HepG2 (cell line): Measurements from ENCODE around the gene TPRN. TPM values are rescaled to one million over a fixed set of nuclear protein-coding genes. Genes with fewer than 3 reads are reported as not detected.
A peak's percentile ranks its signal among the peaks of the same experiment; 100 is the strongest.

ENCODE experiments used
- CEBPG ChIP-seq: IDR thresholded peaks from 2 replicates; pipeline ENCODE4 v1.6.1; 2016
- FOXK2 ChIP-seq: fragments of 450-650 bp; IDR thresholded peaks from 2 replicates; pipeline ENCODE4 v1.6.1; 2016
- GABPB1 ChIP-seq: IDR thresholded peaks from 2 replicates; pipeline ENCODE4 v1.6.1; 2016; ENCODE audit warnings: mild to moderate bottlenecking, missing genetic modification reagents, moderate library complexity, missing compliant biosample characterization
- ISX ChIP-seq: sonication (generic); formaldehyde crosslinking; conservative IDR thresholded peaks from 2 replicates; pipeline ENCODE4 v1.5.0; 2020; ENCODE audit warnings: missing genetic modification reagents
- MTA1 ChIP-seq: sonication (generic); formaldehyde crosslinking; IDR thresholded peaks from 2 replicates; pipeline ENCODE4 v1.4.0; 2020; ENCODE audit warnings: missing genetic modification reagents, mild to moderate bottlenecking, borderline replicate concordance
- NFE2 ChIP-seq: sonication (generic); formaldehyde crosslinking; IDR thresholded peaks from 2 replicates; pipeline ENCODE4 v1.4.0; 2020; ENCODE audit warnings: missing genetic modification reagents
- NR0B2 ChIP-seq: sonication (generic); formaldehyde crosslinking; IDR thresholded peaks from 2 replicates; pipeline ENCODE4 v1.4.0; 2020; ENCODE audit warnings: mild to moderate bottlenecking, missing genetic modification reagents
- POGK ChIP-seq: sonication (generic); formaldehyde crosslinking; conservative IDR thresholded peaks from 2 replicates; pipeline ENCODE4 v1.8.0; 2022; ENCODE audit warnings: mild to moderate bottlenecking, moderate library complexity, missing genetic modification reagents
- RNF2 ChIP-seq: fragments of 450-650 bp; conservative IDR thresholded peaks from 2 replicates; pipeline ENCODE4 v1.6.1; 2016; ENCODE audit warnings: low read depth
- SAP130 ChIP-seq: IDR thresholded peaks from 2 replicates; pipeline ENCODE4 v1.6.1; 2016; ENCODE audit warnings: low read depth
- TARDBP ChIP-seq: sonication (generic); formaldehyde crosslinking; IDR thresholded peaks from 2 replicates; pipeline ENCODE4 v1.8.0; 2022; ENCODE audit warnings: mild to moderate bottlenecking, missing genetic modification reagents
- TCF12 ChIP-seq, 2 experiments: fragments of 450-650 bp in 1 of 2; sonication (generic) in 1 of 2; formaldehyde crosslinking in 1 of 2; IDR thresholded peaks; 2 replicates each; pipeline versions ENCODE4 v1.6.1 to v1.8.0; 2017 to 2022; ENCODE audit warnings: antibody characterized with exemption in 1 of 2, mild to moderate bottlenecking in 1 of 2, missing genetic modification reagents in 1 of 2, moderate library complexity in 1 of 2
- THAP7 ChIP-seq: sonication (generic); formaldehyde crosslinking; IDR thresholded peaks from 2 replicates; pipeline ENCODE4 v1.8.1; 2023; ENCODE audit warnings: mild to moderate bottlenecking, missing genetic modification reagents
- ZNF253 ChIP-seq: sonication (generic); formaldehyde crosslinking; IDR thresholded peaks from 2 replicates; pipeline ENCODE4 v1.8.0; 2022; ENCODE audit warnings: mild to moderate bottlenecking, missing genetic modification reagents, borderline replicate concordance
- ZNF337 ChIP-seq: sonication (generic); formaldehyde crosslinking; IDR thresholded peaks from 2 replicates; pipeline ENCODE4 v1.5.1; 2020; ENCODE audit warnings: missing genetic modification reagents, low read depth, mild to moderate bottlenecking, borderline replicate concordance
- ZNF570 ChIP-seq: sonication (generic); formaldehyde crosslinking; IDR thresholded peaks from 2 replicates; pipeline ENCODE4 v1.4.0; 2020; ENCODE audit warnings: mild to moderate bottlenecking, missing genetic modification reagents, borderline replicate concordance
- ZNF607 ChIP-seq: sonication (generic); formaldehyde crosslinking; IDR thresholded peaks from 2 replicates; pipeline ENCODE4 v1.5.1; 2020; ENCODE audit warnings: missing genetic modification reagents, mild to moderate bottlenecking, borderline replicate concordance
- ZNF747 ChIP-seq: sonication (generic); formaldehyde crosslinking; IDR thresholded peaks from 2 replicates; pipeline ENCODE4 v1.8.1; 2023; ENCODE audit warnings: missing genetic modification reagents, mild to moderate bottlenecking, borderline replicate concordance
- ZNF83 ChIP-seq: sonication (generic); formaldehyde crosslinking; IDR thresholded peaks from 2 replicates; pipeline ENCODE4 v1.4.0; 2020; ENCODE audit warnings: missing genetic modification reagents, mild to moderate bottlenecking, borderline replicate concordance
- ZNF883 ChIP-seq: sonication (generic); formaldehyde crosslinking; IDR thresholded peaks from 2 replicates; pipeline ENCODE4 v1.5.1; 2020; ENCODE audit warnings: mild to moderate bottlenecking, missing genetic modification reagents; ENCODE audit errors: not compliant biosample characterization
- polyA plus RNA-seq, 8 experiments: library from polyadenylated mRNA; depleted of rRNA in 3 of 8; stranded (reverse) in 7 of 8; unstranded in 1 of 8; fragments of >200 nt; fragmentation: Illumina TruSeq in 4 of 8; extraction: Trizol in 4 of 8; gene quantifications; 2 replicates each; pipeline versions ENCODE4 v1.2.1 to v1.2.3, GENCODE V29; 2011 to 2016; ENCODE audit warnings: low read depth in 4 of 8, missing spikeins in 1 of 8, mixed read lengths in 1 of 8; ENCODE audit not compliant: insufficient read depth in 1 of 8
- total RNA-seq, 5 experiments: library from RNA; depleted of rRNA; stranded (reverse); fragments of >200 nt; fragmentation: Illumina TruSeq; extraction: Trizol; gene quantifications; 2 replicates each; pipeline ENCODE4 v1.2.3, GENCODE V29; 2016; ENCODE audit warnings: low read depth in 1 of 5
- TF ChIP-seq, protein P1 (sequence below): sonication (generic); formaldehyde crosslinking; IDR thresholded peaks from 2 replicates; pipeline ENCODE4 v1.4.0; 2020; ENCODE audit warnings: missing genetic modification reagents; ENCODE audit errors: not compliant biosample characterization
- TF ChIP-seq, protein P2 (sequence below): IDR thresholded peaks from 2 replicates; pipeline ENCODE4 v1.6.1; 2012; ENCODE audit warnings: low read length, improper control_type of control experiment

The TPRN gene
- total and polyA plus RNA-seq, 2 of the 13 experiments (the other 11 are each of a cell fraction or from before 2014, with no cell fraction given) = 10.1 to 19.2 TPM

GRCh38 chr9:137240318-137240840 is 39.8 kb upstream of the TPRN start (continued):
- TF ChIP-seq POGK (peak; percentile 89), THAP7 (CRISPR knock-in tag) (peak; percentile 64; the same call in 1 of the 2 replicates), NR0B2 (CRISPR knock-in tag) (peak; percentile 87; the same call in 1 of the 2 replicates), GABPB1 (no peak), ZNF253 (CRISPR knock-in tag) (no peak; the same call in 1 of the 2 replicates), FOXK2 (no peak), MTA1 (CRISPR knock-in tag) (peak; percentile 89; the same call in 1 of the 2 replicates), ZNF570 (no peak), RNF2 (peak; percentile 92), TCF12 (IDR thresholded peaks at IDR 0.05) (no peak), TCF12 (CRISPR knock-in tag; IDR thresholded peaks at IDR 0.05) (no peak), ZNF607 (peak; percentile 68), ZNF883 (peak; percentile 77), ISX (CRISPR knock-in tag) (no peak), NFE2 (CRISPR knock-in tag) (no peak), ZNF747 (peak; percentile 74; the same call in 1 of the 2 replicates), SAP130 (CRISPR knock-in tag) (peak; percentile 78; the same call in 1 of the 2 replicates), ZNF337 (CRISPR knock-in tag) (no peak), CEBPG (no peak), TARDBP (no peak), ZNF83 (CRISPR knock-in tag) (0 out of 2 replicates have a peak, but pooled peaks have one; percentile 35)
- TF ChIP-seq, protein P1, sequence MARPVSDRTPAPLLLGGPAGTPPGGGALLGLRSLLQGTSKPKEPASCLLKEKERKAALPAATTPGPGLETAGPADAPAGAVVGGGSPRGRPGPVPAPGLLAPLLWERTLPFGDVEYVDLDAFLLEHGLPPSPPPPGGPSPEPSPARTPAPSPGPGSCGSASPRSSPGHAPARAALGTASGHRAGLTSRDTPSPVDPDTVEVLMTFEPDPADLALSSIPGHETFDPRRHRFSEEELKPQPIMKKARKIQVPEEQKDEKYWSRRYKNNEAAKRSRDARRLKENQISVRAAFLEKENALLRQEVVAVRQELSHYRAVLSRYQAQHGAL (CRISPR knock-in tag) = peak; percentile 40
- TF ChIP-seq, protein P2, sequence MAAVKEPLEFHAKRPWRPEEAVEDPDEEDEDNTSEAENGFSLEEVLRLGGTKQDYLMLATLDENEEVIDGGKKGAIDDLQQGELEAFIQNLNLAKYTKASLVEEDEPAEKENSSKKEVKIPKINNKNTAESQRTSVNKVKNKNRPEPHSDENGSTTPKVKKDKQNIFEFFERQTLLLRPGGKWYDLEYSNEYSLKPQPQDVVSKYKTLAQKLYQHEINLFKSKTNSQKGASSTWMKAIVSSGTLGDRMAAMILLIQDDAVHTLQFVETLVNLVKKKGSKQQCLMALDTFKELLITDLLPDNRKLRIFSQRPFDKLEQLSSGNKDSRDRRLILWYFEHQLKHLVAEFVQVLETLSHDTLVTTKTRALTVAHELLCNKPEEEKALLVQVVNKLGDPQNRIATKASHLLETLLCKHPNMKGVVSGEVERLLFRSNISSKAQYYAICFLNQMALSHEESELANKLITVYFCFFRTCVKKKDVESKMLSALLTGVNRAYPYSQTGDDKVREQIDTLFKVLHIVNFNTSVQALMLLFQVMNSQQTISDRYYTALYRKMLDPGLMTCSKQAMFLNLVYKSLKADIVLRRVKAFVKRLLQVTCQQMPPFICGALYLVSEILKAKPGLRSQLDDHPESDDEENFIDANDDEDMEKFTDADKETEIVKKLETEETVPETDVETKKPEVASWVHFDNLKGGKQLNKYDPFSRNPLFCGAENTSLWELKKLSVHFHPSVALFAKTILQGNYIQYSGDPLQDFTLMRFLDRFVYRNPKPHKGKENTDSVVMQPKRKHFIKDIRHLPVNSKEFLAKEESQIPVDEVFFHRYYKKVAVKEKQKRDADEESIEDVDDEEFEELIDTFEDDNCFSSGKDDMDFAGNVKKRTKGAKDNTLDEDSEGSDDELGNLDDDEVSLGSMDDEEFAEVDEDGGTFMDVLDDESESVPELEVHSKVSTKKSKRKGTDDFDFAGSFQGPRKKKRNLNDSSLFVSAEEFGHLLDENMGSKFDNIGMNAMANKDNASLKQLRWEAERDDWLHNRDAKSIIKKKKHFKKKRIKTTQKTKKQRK = no peak
